Thoracic aorta (tissue), 2 donors: ENCODE results near the gene HAUS1. TPM values are rescaled to one million over a fixed set of nuclear protein-coding genes. Genes with fewer than 3 reads are reported as not detected.

Experiments
- ATAC-seq: fragments of 150-250 bp; one replicate; pipeline ENCODE4 v1.8.0; 2017; ENCODE audit warnings: low read depth; ENCODE audit not compliant: insufficient number of reproducible peaks, low FRiP score
- DNase-seq: peaks from one replicate; pipeline ENCODE4 v3.0.0-alpha.2; 2020; ENCODE audit warnings: low spot score
- H3K27ac ChIP-seq, 2 donors: fragments of 200-600 bp; sonication (generic); 1 replicate in 1 of 2; 2 replicates in 1 of 2; pipeline ENCODE4 v1.5.1; 2016; ENCODE audit warnings: mild to moderate bottlenecking in 2 of 2, moderate library complexity in 2 of 2
- H3K27me3 ChIP-seq: fragments of 200-600 bp; sonication (generic); replicated peaks from 2 replicates; pipeline ENCODE4 v1.6.0; 2016; ENCODE audit warnings: mild to moderate bottlenecking; ENCODE audit not compliant: insufficient read depth
- H3K36me3 ChIP-seq: fragments of 200-600 bp; sonication (generic); one replicate; pipeline ENCODE4 v1.5.1; 2016
- H3K4me1 ChIP-seq, 2 donors: fragments of 200-600 bp; sonication (generic); 1 replicate in 1 of 2; 2 replicates in 1 of 2; pipeline versions ENCODE4 v1.5.1 to v1.6.0; 2016; ENCODE audit warnings: low read depth in 2 of 2, mild to moderate bottlenecking in 1 of 2; ENCODE audit not compliant: control insufficient read depth in 1 of 2
- H3K4me3 ChIP-seq: fragments of 200-600 bp; sonication (generic); 2 replicates; pipeline ENCODE4 v1.5.1; 2016; ENCODE audit warnings: mild to moderate bottlenecking
- H3K9me3 ChIP-seq: fragments of 200-600 bp; sonication (generic); 2 replicates; pipeline ENCODE4 v1.5.1; 2016
- CTCF ChIP-seq: fragments of 200-600 bp; sonication (generic); IDR thresholded peaks from one replicate; pipeline ENCODE4 v1.5.1; 2019; ENCODE audit warnings: antibody characterized with exemption
- total RNA-seq, 2 donors: library from RNA; depleted of rRNA; stranded (reverse); fragments of >200 nt; gene quantifications; one replicate each; pipeline versions ENCODE4 v1.1.0 to v1.2.3, GENCODE V29; 2016

Gene HAUS1
- total RNA-seq, 2 donors from 2014 or later: 12.9 to 21.3 TPM

DNA sequence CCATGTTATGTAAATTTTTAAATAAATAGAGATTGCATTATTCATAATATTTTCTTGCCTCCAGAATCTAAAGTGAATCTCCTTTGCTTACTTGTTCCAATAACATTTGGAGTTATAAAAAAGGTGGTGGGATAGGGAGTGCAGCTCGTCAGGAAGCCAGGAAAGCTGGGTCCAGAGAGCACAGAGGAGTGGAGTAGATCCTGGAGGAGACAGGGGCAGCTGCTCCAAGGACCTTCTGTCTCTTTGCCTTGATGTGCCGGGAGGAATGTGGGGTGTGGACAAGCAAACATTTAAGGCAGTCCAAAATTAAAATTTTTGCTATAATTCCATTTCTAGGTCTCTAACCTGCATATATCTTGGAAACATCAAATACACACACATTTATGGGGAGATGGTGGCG, 29.3 kb downstream of the HAUS1 start:
- H3K27ac ChIP-seq: no peak overlapping the region
- ATAC-seq: no peak

GRCh38 chr18:46134920-46135675, 30.9 kb downstream of the HAUS1 start:
- H3K36me3 ChIP-seq: peaks cover 2% of the 10 kb centered on the region
- H3K4me1 ChIP-seq: no peaks in the 10 kb centered on the region
- no peak for TF ChIP-seq CTCF
- H3K27ac ChIP-seq: no peak overlapping the region
- no peak overlapping the region for H3K4me3 ChIP-seq
- H3K27me3 ChIP-seq: no peaks in the 10 kb centered on the region
- H3K9me3 ChIP-seq: no peaks in the 10 kb centered on the region
- ATAC-seq (no peak), DNase-seq (no peak)

More for the DNA sequence above, 29.3 kb downstream of the HAUS1 start:
- no peak for DNase-seq
- TF ChIP-seq CTCF: no peak
- no peaks in the 10 kb centered on the region for H3K4me1 ChIP-seq
- H3K27me3 ChIP-seq: no peaks in the 10 kb centered on the region
- peaks cover 17% of the 10 kb centered on the region for H3K36me3 ChIP-seq
- H3K4me3 ChIP-seq: no peak overlapping the region
- no peaks in the 10 kb centered on the region for H3K9me3 ChIP-seq

DNA sequence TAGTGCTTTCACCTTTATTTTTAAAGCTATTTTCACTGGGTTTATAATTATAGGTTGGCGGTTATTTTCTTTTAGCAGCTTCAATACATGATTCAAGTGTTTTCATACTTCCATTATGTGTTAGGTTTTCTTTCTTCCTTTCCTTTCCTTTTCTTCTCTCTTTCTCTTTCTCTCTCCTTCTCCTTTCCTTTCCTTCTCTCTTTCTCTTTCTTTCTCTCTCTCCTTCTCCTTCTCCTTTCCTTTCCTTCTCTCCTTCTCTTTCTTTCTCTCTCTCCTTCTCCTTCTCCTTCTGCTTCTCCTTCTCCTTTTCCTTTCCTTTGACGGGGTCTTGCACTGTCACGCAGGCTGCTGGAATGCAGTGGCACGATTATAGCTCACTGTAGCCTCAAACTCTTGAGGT, 36.0 kb downstream of the HAUS1 start:
- Histone ChIP-seq H3K9me3 (no peaks in the 10 kb centered on the region), H3K4me1 (no peaks in the 10 kb centered on the region), H3K27ac (no peak overlapping the region), H3K36me3 (no peaks in the 10 kb centered on the region), H3K4me3 (no peak overlapping the region), H3K27me3 (no peaks in the 10 kb centered on the region)
- no peak for TF ChIP-seq CTCF
- DNase-seq (no peak), ATAC-seq (no peak)

GRCh38 chr18:46141199-46141598, 37.0 kb downstream of the HAUS1 start:
- no peaks in the 10 kb centered on the region for H3K36me3 ChIP-seq
- no peaks in the 10 kb centered on the region for H3K9me3 ChIP-seq
- H3K27me3 ChIP-seq: no peaks in the 10 kb centered on the region
- no peaks in the 10 kb centered on the region for H3K4me1 ChIP-seq
- no peak overlapping the region for H3K4me3 ChIP-seq
- TF ChIP-seq CTCF: no peak
- ATAC-seq (no peak), DNase-seq (no peak)
- no peak overlapping the region for H3K27ac ChIP-seq

DNA sequence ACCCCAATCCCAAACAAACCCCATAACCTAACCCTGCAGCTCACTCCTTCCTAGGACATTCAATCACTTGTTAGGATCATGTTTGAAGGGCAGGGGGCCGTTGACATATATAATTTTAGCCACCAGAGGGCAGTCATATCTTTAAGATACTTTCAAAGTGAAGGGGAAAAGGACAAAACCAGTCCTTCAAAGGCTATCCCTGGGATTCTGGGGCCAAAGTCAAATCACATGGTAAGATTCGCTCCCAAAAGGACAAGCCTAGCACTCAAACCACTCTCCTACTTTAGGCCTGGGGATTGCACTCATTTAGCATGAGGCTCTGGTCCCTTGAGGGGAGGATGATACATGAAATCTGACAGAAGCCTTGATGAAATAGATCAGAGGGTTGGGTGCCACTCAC, 44.6 kb downstream of the HAUS1 start:
- Histone ChIP-seq H3K9me3 (no peaks in the 10 kb centered on the region), H3K4me3 (no peak overlapping the region)
- DNase-seq: no peak

More for the DNA sequence above, 44.6 kb downstream of the HAUS1 start:
- no peaks in the 10 kb centered on the region for H3K4me1 ChIP-seq
- no peak for ATAC-seq
- no peak overlapping the region for H3K27ac ChIP-seq
- TF ChIP-seq CTCF: peak; percentile 62
- H3K27me3 ChIP-seq: no peaks in the 10 kb centered on the region
- H3K36me3 ChIP-seq: no peaks in the 10 kb centered on the region
